HepG2 (cell line): ENCODE measurements around the gene LYSMD3. TPM values are rescaled to one million over a fixed set of nuclear protein-coding genes. Genes with fewer than 3 reads are reported as not detected.

Experiments
- ATAC-seq: fragments of 200-7000 bp; cut with Tn5 transposase; 3 replicates; pipeline ENCODE4 v1.9.1; 2020; ENCODE audit warnings: mild to moderate bottlenecking, moderate library complexity
- BruUV-seq: library from RNA; stranded (reverse); fragments of 400-500 nt; replicated peaks from 2 replicates; lab custom pipeline; 2021; lab: Mats Ljungman, UMichigan
- CTCF ChIA-PET: fragments of 300-600 bp; formaldehyde crosslinking; extraction: SDS; loops from one replicate; lab custom pipeline; 2021; ENCODE audit warnings: low total read pairs, inconsistent platforms, low intra/inter-chr PET ratio; lab: Yijun Ruan, JAX
- POLR2A ChIA-PET: fragments of 350-600 bp; sonication (Branson Sonifier 250); formaldehyde crosslinking; loops from one replicate; lab custom pipeline; 2020; ENCODE audit warnings: antibody characterized with exemption, inconsistent platforms; lab: Yijun Ruan, JAX
- DNase-seq: peaks from one replicate; pipeline ENCODE4 v3.0.0-alpha.2; 2015; ENCODE audit warnings: low spot score
- FAIRE-seq: peaks from 3 replicates; lab custom pipeline; 2011; peaks lifted over from hg19 to GRCh38; lab: Jason Lieb, UNC
- H2AFZ ChIP-seq: one replicate; pipeline ENCODE4 v1.6.1; 2011; ENCODE audit warnings: low read length, inconsistent platforms
- H3K27ac ChIP-seq: fragments of 300-600 bp; 3 replicates; pipeline ENCODE4 v1.8.0; 2011; ENCODE audit warnings: mixed run types, mild to moderate bottlenecking, mixed read lengths, low read length, inconsistent platforms; ENCODE audit not compliant: insufficient read depth; ENCODE audit errors: extremely low read length
- H3K27me3 ChIP-seq, 2 experiments: fragments of 200-600 bp in 1 of 2; 2 replicates in 1 of 2; 3 replicates in 1 of 2; pipeline versions ENCODE4 v1.6.0 to v1.8.0; 2011; ENCODE audit warnings: low read length in 2 of 2, mild to moderate bottlenecking in 2 of 2, moderate library complexity in 2 of 2, inconsistent platforms in 1 of 2; ENCODE audit not compliant: insufficient read depth in 2 of 2, control insufficient read depth in 1 of 2
- H3K36me3 ChIP-seq, 2 experiments: fragments of 200-600 bp in 1 of 2; replicated peaks in 1 of 2; 2 replicates in 1 of 2; 3 replicates in 1 of 2; pipeline versions ENCODE4 v1.5.1 to v1.8.0; 2011; ENCODE audit warnings: low read length in 2 of 2, inconsistent platforms in 1 of 2; ENCODE audit not compliant: insufficient read depth in 2 of 2, control insufficient read depth in 1 of 2
- H3K4me1 ChIP-seq: 2 replicates; pipeline ENCODE4 v1.5.1; 2012; ENCODE audit warnings: low read length, inconsistent platforms; ENCODE audit not compliant: insufficient read depth
- H3K4me2 ChIP-seq: 2 replicates; pipeline ENCODE4 v1.6.0; 2011; ENCODE audit warnings: low read depth, low read length, inconsistent platforms
- H3K4me3 ChIP-seq, 3 experiments: fragments of 200-600 bp in 1 of 3; sonication (generic), shearing (Covaris generic) in 1 of 3; replicated peaks in 1 of 3; 2 replicates each; pipeline ENCODE4 v1.5.1; 2011 to 2016; ENCODE audit warnings: low read length in 3 of 3, inconsistent platforms in 2 of 3, low read depth in 2 of 3, mild to moderate bottlenecking in 2 of 3, control low read depth in 1 of 3, mixed read lengths in 1 of 3; ENCODE audit not compliant: insufficient read depth in 1 of 3
- H3K79me2 ChIP-seq: one replicate; pipeline ENCODE4 v1.6.1; 2011; ENCODE audit warnings: low read length, inconsistent platforms; ENCODE audit not compliant: insufficient read depth
- H3K9ac ChIP-seq: 2 replicates; pipeline ENCODE4 v1.6.0; 2011; ENCODE audit warnings: mild to moderate bottlenecking, low read depth, low read length, inconsistent platforms; ENCODE audit not compliant: insufficient read depth
- H3K9me3 ChIP-seq: 2 replicates; pipeline ENCODE4 v1.5.1; 2012; ENCODE audit warnings: mild to moderate bottlenecking, low read length
- H4K20me1 ChIP-seq: 2 replicates; pipeline ENCODE4 v1.6.0; 2011; ENCODE audit warnings: inconsistent platforms, mild to moderate bottlenecking, low read length, moderate library complexity; ENCODE audit not compliant: insufficient read depth
- ADNP ChIP-seq: sonication (generic); formaldehyde crosslinking; IDR thresholded peaks from 2 replicates; pipeline ENCODE4 v1.4.0; 2020; ENCODE audit warnings: missing genetic modification reagents
- ARID3A ChIP-seq: IDR thresholded peaks from 2 replicates; pipeline ENCODE4 v1.6.1; 2012; ENCODE audit warnings: low read depth, low read length, improper control_type of control experiment
- CREB3 ChIP-seq: sonication (generic); formaldehyde crosslinking; IDR thresholded peaks from 2 replicates; pipeline ENCODE4 v1.5.0; 2020; ENCODE audit warnings: missing genetic modification reagents
- HMGXB4 ChIP-seq, 2 experiments: sonication (generic) in 1 of 2; formaldehyde crosslinking in 1 of 2; IDR thresholded peaks; 2 replicates each; pipeline versions ENCODE4 v1.4.0 to v1.6.1; 2018 to 2020; ENCODE audit warnings: missing genetic modification reagents in 2 of 2, borderline replicate concordance in 1 of 2, low read depth in 1 of 2, mild to moderate bottlenecking in 1 of 2, missing biosample characterization in 1 of 2
- HNRNPL ChIP-seq: fragments of 200-400 bp; formaldehyde crosslinking; IDR thresholded peaks from 2 replicates; pipeline ENCODE4 v1.6.1; 2017; ENCODE audit warnings: mild to moderate bottlenecking, low read depth, low read length
- HNRNPUL1 ChIP-seq: fragments of 200-400 bp; formaldehyde crosslinking; IDR thresholded peaks from 2 replicates; pipeline ENCODE4 v1.6.1; 2017; ENCODE audit warnings: low read depth, mild to moderate bottlenecking, low read length, moderate library complexity
- KMT2A ChIP-seq: sonication (generic); formaldehyde crosslinking; IDR thresholded peaks from 2 replicates; pipeline ENCODE4 v1.4.0; 2020; ENCODE audit warnings: missing genetic modification reagents
- SMAD3 ChIP-seq: sonication (generic); formaldehyde crosslinking; IDR thresholded peaks from 2 replicates; pipeline ENCODE4 v1.4.0; 2020; ENCODE audit warnings: missing genetic modification reagents
- ZBTB43 ChIP-seq: sonication (generic); formaldehyde crosslinking; conservative IDR thresholded peaks from 2 replicates; pipeline ENCODE4 v1.4.0; 2020; ENCODE audit warnings: missing genetic modification reagents
- ZNF276 ChIP-seq: sonication (generic); formaldehyde crosslinking; IDR thresholded peaks from 2 replicates; pipeline ENCODE4 v1.4.0; 2020; ENCODE audit warnings: mild to moderate bottlenecking, low read depth, missing genetic modification reagents
- ZNF7 ChIP-seq: IDR thresholded peaks from 2 replicates; pipeline ENCODE4 v1.6.1; 2016; ENCODE audit warnings: missing biosample characterization, missing genetic modification reagents
- WGBS: methylation state at CpG from one replicate; pipeline ENCODE4 v1.1.6; 2017; ENCODE audit warnings: low lambda C conversion rate; 5-methylcytosine and 5-hydroxymethylcytosine counted together
- in situ Hi-C: cut with HindIII; loops from 2 replicates; pipeline ENCODE4 v1.10.0; 2017; ENCODE audit warnings: low pct_unique_long_range_greater_than_20kb; ENCODE audit not compliant: extremely low pct_ligation_motif_present
- intact Hi-C: fragments of 100-400 bp; cut with micrococcal nuclease; formaldehyde crosslinking; loops from one replicate; pipeline ENCODE4 v1.10.0; 2022; ENCODE audit not compliant: unreplicated experiment
- polyA plus RNA-seq, 8 experiments: library from polyadenylated mRNA; depleted of rRNA in 3 of 8; stranded (reverse) in 7 of 8; unstranded in 1 of 8; fragments of >200 nt; fragmentation: Illumina TruSeq in 4 of 8; extraction: Trizol in 4 of 8; gene quantifications; 2 replicates each; pipeline versions ENCODE4 v1.2.1 to v1.2.3, GENCODE V29; 2011 to 2016; ENCODE audit warnings: low read depth in 4 of 8, missing spikeins in 1 of 8, mixed read lengths in 1 of 8; ENCODE audit not compliant: insufficient read depth in 1 of 8
- total RNA-seq, 5 experiments: library from RNA; depleted of rRNA; stranded (reverse); fragments of >200 nt; fragmentation: Illumina TruSeq; extraction: Trizol; gene quantifications; 2 replicates each; pipeline ENCODE4 v1.2.3, GENCODE V29; 2016; ENCODE audit warnings: low read depth in 1 of 5

Gene LYSMD3
- total and polyA plus RNA-seq, 2 of the 13 experiments (the other 11 are each of a cell fraction or from before 2014, with no cell fraction given), result 9.1 to 13.8 TPM

- TF ChIP-seq ZNF276 (CRISPR knock-in tag) (no peak), HNRNPUL1 (no peak), ZNF7 (CRISPR knock-in tag) (no peak)
Measured at GRCh38 chr5:90475436-90475980, 53.9 kb downstream of the LYSMD3 start (continued).

DNA sequence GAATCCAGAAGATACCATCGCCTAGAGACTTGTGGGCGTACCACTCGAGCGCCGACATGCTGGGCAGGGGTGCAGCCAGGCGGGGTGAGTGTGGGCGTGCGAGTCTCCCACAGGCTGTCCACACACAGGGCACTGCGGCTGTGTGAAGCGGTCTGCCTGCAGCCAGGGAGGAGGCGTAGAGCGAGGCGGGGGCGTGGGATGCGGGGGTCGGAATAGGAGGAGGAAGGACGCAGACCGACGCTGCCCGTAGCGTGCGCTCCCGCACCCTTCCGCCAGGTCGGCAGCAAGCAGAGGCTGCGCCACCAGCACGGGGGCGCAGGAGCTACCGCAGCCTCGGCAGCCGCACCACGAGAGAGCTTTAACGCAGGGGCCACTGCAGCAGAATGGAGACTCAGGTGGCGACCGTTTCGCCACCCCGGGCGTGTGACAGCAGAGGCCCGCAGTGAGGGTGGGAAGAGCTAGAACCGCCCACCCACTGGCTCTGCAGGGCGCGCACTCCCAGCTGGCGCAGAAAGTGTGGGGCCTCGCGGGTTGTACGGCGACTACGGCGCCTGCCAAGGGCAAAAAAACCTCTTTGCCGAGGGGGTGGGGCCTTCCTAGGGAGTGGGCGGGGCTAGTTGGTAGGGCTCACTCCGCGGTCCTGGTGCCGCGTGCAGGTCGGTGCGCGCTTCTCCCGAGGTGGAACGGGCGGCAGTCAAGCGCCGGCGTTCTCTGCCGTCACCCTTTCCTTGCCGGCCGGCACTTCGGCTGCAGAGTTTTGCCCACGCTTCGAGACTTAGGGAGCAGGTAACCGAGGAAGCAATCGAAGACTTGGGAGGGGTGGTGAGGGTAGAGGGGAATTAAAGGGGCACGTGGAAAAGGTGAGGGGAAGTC is 54.9 kb downstream of the LYSMD3 start, which contains the start of the genes MBLAC2 and POLR3G:
Gene MBLAC2 (minus strand): TSS at position 537 of the 873 bp plus-strand sequence. CDS start 479 bp downstream, at position 58.
Gene POLR3G (plus strand): TSS at position 630 of the 873 bp plus-strand sequence. CDS start 10,704 bp downstream, outside the sequence.
- ChIA-PET POLR2A (interaction anchor here (0.8 to 3.4 kb wide), 10 partner anchors 10 to 909 kb away, joined by 3 to 39 read pairs (median 4); partner anchors contain the start of genes ARRDC3 and CETN3), CTCF (no interaction called here)
- Histone ChIP-seq H3K9ac (peak within 1 kb of the TSS; percentile 77), H3K4me1 (peaks cover 43% of the 10 kb centered on the region), H3K9me3 (no peaks in the 10 kb centered on the region), H4K20me1 (no peaks in the 10 kb centered on the region), H3K79me2 (peaks cover 20% of the 10 kb centered on the region), H2AFZ (peak within 1 kb of the TSS; percentile 87), H3K27me3 (no peaks in the 10 kb centered on the region), H3K36me3 (no peaks in the 10 kb centered on the region), H3K4me2 (peak within 1 kb of the TSS; percentile 89), H3K4me3 (peak within 1 kb of the TSS; percentile 68 to 83 (median 81)), H3K27ac (peak within 1 kb of the TSS; percentile 94)
- in situ Hi-C loops, result no loop called here
- no TSS peak for BruUV-seq
- peak; percentile 86 for DNase-seq
- 1% methylated on average over 23 of the region's 73 CpGs for WGBS
- peak; percentile 60 for FAIRE-seq
- intact Hi-C loops, result loop anchor here (1.0 to 5.0 kb wide), 4 partner anchors 36 to 908 kb away; partner anchors contain the start of genes ARRDC3, CETN3 and LYSMD3
- peak; percentile 91 for ATAC-seq
- TF ChIP-seq HNRNPL (peak; percentile 67; the same call in 1 of the 2 replicates), CREB3 (peak; percentile 16; the same call in 1 of the 2 replicates), ZBTB43 (CRISPR knock-in tag) (peak; percentile 64; the same call in 1 of the 2 replicates), ADNP (CRISPR knock-in tag) (peak; percentile 27; the same call in 1 of the 2 replicates), HMGXB4 (CRISPR knock-in tag; IDR thresholded peaks at IDR 0.05; ENCODE audit: borderline replicate concordance in 1 of 2, low read depth in 1 of 2) (peak; percentile 72 to 88; a peak in 2 of 4 replicates), ARID3A (no peak), SMAD3 (CRISPR knock-in tag) (peak; percentile 52; the same call in 1 of the 2 replicates), KMT2A (no peak; the same call in 1 of the 2 replicates)
